H1 (cell line): ENCODE results near the gene IFNE. TPM values are rescaled to one million over a fixed set of nuclear protein-coding genes. Genes with fewer than 3 reads are reported as not detected.

Experiments
- CHD2 ChIP-seq: IDR thresholded peaks from 2 replicates; pipeline ENCODE4 v1.6.1; 2012; ENCODE audit warnings: low read length, improper control_type of control experiment
- CHD7 ChIP-seq: fragments of 300-600 bp; sonication (generic); IDR thresholded peaks from 2 replicates; pipeline ENCODE4 v1.7.1; 2012; ENCODE audit warnings: low read length, moderate library complexity, mild to moderate bottlenecking, inconsistent platforms; ENCODE audit not compliant: insufficient replicate concordance
- CREB1 ChIP-seq: IDR thresholded peaks from 2 replicates; pipeline ENCODE4 v1.6.1; 2012; ENCODE audit warnings: inconsistent platforms
- CTCF ChIP-seq, 3 experiments: IDR thresholded peaks; 1 replicate in 2 of 3; 2 replicates in 1 of 3; pipeline versions ENCODE4 v1.5.1 to v1.6.1; 2011; ENCODE audit warnings: low read length in 3 of 3, mild to moderate bottlenecking in 3 of 3, inconsistent platforms in 2 of 3, low read depth in 1 of 3, moderate library complexity in 1 of 3; ENCODE audit not compliant: insufficient read depth in 1 of 3; ENCODE audit errors: control extremely low read depth in 1 of 3
- E2F6 ChIP-seq: IDR thresholded peaks from 2 replicates; pipeline ENCODE4 v1.6.1; 2012; ENCODE audit warnings: inconsistent platforms
- HDAC2 ChIP-seq, 2 experiments: fragments of 300-600 bp in 1 of 2; sonication (generic) in 1 of 2; IDR thresholded peaks; 2 replicates each; pipeline ENCODE4 v1.6.1; 2011 to 2012; ENCODE audit warnings: low read depth in 2 of 2, low read length in 2 of 2, mild to moderate bottlenecking in 2 of 2, moderate library complexity in 2 of 2, borderline replicate concordance in 1 of 2, inconsistent platforms in 1 of 2
- HDAC6 ChIP-seq: IDR thresholded peaks from one replicate; pipeline ENCODE4 v1.7.1; 2012; ENCODE audit warnings: low read depth, mild to moderate bottlenecking, inconsistent platforms, low read length, moderate library complexity
- ZNF274 ChIP-seq: IDR thresholded peaks from 2 replicates; pipeline ENCODE4 v1.7.0; 2012; ENCODE audit warnings: low read length, borderline replicate concordance; ENCODE audit errors: extremely low read depth
- polyA plus RNA-seq, 7 experiments: library from polyadenylated mRNA; depleted of rRNA in 3 of 7; stranded (reverse) in 5 of 7; unstranded in 2 of 7; fragments of >200 nt in 5 of 7; fragments of 200-250 nt in 2 of 7; gene quantifications; 1 replicate in 5 of 7; 2 replicates in 1 of 7; 4 replicates in 1 of 7; pipeline versions ENCODE4 v1.2.1 to v1.2.3, GENCODE V29; 2011 to 2013; ENCODE audit warnings: missing spikeins in 2 of 7, mixed read lengths in 2 of 7
- total RNA-seq: library from RNA; stranded (reverse); fragmentation: NEBNext Ultra II Directional; extraction: Animal tissue kit (Norgen Biotek cat#: 25700); gene quantifications from 2 replicates; pipeline ENCODE4 v1.2.1, GENCODE V29; 2021

Gene IFNE
- total and polyA plus RNA-seq, 2 of the 8 experiments (the other 6 are each of a cell fraction or from before 2014, with no cell fraction given), result 0.08 TPM; not detected in 1

GRCh38 chr9:21440139-21440538 lies 42.0 kb downstream of the IFNE start, which contains the start of gene IFNA1 (continued):
- TF ChIP-seq CHD7, result no peak
- no peak for TF ChIP-seq HDAC2 (IDR thresholded peaks at IDR 0.05; ENCODE audit: borderline replicate concordance in 1 of 2, low read depth in 2 of 2, low read length in 2 of 2)
- no peak for TF ChIP-seq CHD2
- TF ChIP-seq HDAC6, result no peak
- TF ChIP-seq E2F6, result no peak
- no peak for TF ChIP-seq CREB1
- TF ChIP-seq CTCF (IDR thresholded peaks at IDR 0.05; ENCODE audit: control extremely low read depth in 1 of 3, insufficient read depth in 1 of 3, low read depth in 1 of 3, low read length in 3 of 3), result no peak
- TF ChIP-seq ZNF274, result no peak
